H1 (cell line): ENCODE data around the gene BBS5. TPM values are rescaled to one million over a fixed set of nuclear protein-coding genes. Genes with fewer than 3 reads are reported as not detected.

ENCODE experiments used
- CTCF ChIA-PET: fragments of 300-600 bp; sonication (Branson Sonifier 250); formaldehyde crosslinking; loops from one replicate; lab custom pipeline; 2021; ENCODE audit not compliant: partially characterized antibody; lab: Charles Lee
- POLR2A ChIA-PET: fragments of 300-600 bp; sonication (Branson Sonifier 250); formaldehyde crosslinking; loops from one replicate; lab custom pipeline; 2021; ENCODE audit warnings: inconsistent platforms; ENCODE audit not compliant: partially characterized antibody; lab: Charles Lee
- DNase-seq, 2 experiments: peaks; one replicate each; pipeline versions ENCODE4 v3.0.0 to v3.0.0-alpha.2; 2010 to 2022; ENCODE audit warnings: low spot score in 2 of 2, low read depth in 1 of 2, mixed read lengths in 1 of 2
- FAIRE-seq: peaks from 2 replicates; lab custom pipeline; 2011; peaks lifted over from hg19 to GRCh38; lab: Jason Lieb, UNC
- H2AFZ ChIP-seq: 2 replicates; pipeline ENCODE4 v1.8.1; 2012; ENCODE audit warnings: low read length, inconsistent platforms
- H2AK5ac ChIP-seq: 2 replicates; pipeline ENCODE4 v1.6.1; 2013; ENCODE audit warnings: low read depth, low read length
- H2BK120ac ChIP-seq: replicated peaks from 2 replicates; pipeline ENCODE3; 2013; ENCODE audit warnings: low read depth, low read length, inconsistent platforms
- H2BK12ac ChIP-seq: 2 replicates; pipeline ENCODE4 v1.6.1; 2013; ENCODE audit warnings: low read depth, low read length
- H2BK15ac ChIP-seq: 2 replicates; pipeline ENCODE4 v1.6.1; 2013; ENCODE audit warnings: low read length
- H2BK20ac ChIP-seq: 2 replicates; pipeline ENCODE4 v1.6.1; 2013; ENCODE audit warnings: low read length
- H2BK5ac ChIP-seq: 2 replicates; pipeline ENCODE4 v1.6.1; 2013; ENCODE audit warnings: low read depth, low read length
- H3K14ac ChIP-seq: 2 replicates; pipeline ENCODE4 v1.6.1; 2013; ENCODE audit warnings: inconsistent platforms; ENCODE audit not compliant: insufficient read length
- H3K18ac ChIP-seq: 2 replicates; pipeline ENCODE4 v1.6.1; 2013; ENCODE audit warnings: low read length; ENCODE audit errors: extremely low read depth
- H3K23ac ChIP-seq: 2 replicates; pipeline ENCODE4 v1.6.1; 2013; ENCODE audit warnings: inconsistent platforms; ENCODE audit not compliant: insufficient read length
- H3K23me2 ChIP-seq: 2 replicates; pipeline ENCODE4 v1.6.1; 2013; ENCODE audit warnings: low read depth, low read length
- H3K27ac ChIP-seq: 2 replicates; pipeline ENCODE4 v1.6.1; 2011; ENCODE audit warnings: low read depth, low read length, inconsistent platforms
- H3K27me3 ChIP-seq, 4 experiments: replicated peaks in 1 of 4; 1 replicate in 1 of 4; 2 replicates in 3 of 4; pipeline versions ENCODE4 v1.6.1 to v1.8.1; 2011 to 2013; ENCODE audit warnings: low read length in 3 of 4, mild to moderate bottlenecking in 3 of 4, inconsistent platforms in 2 of 4, mixed read lengths in 2 of 4, moderate library complexity in 1 of 4; ENCODE audit not compliant: control insufficient read depth in 3 of 4, insufficient read depth in 3 of 4; ENCODE audit errors: extremely low read depth in 1 of 4
- H3K36me3 ChIP-seq, 4 experiments: 2 replicates each; pipeline versions ENCODE4 v1.6.1 to v1.8.1; 2011 to 2013; ENCODE audit warnings: mild to moderate bottlenecking in 4 of 4, low read length in 3 of 4, moderate library complexity in 2 of 4, control low read depth in 1 of 4, inconsistent platforms in 1 of 4; ENCODE audit not compliant: insufficient read depth in 4 of 4, control insufficient read depth in 2 of 4
- H3K4ac ChIP-seq: replicated peaks from 2 replicates; pipeline ENCODE3; 2013; ENCODE audit warnings: low read length, low read depth, mixed read lengths, inconsistent platforms; ENCODE audit not compliant: insufficient read length
- H3K4me1 ChIP-seq, 4 experiments: replicated peaks in 1 of 4; 1 replicate in 1 of 4; 2 replicates in 3 of 4; pipeline versions ENCODE4 v1.6.1 to v1.8.1; 2011 to 2013; ENCODE audit warnings: low read length in 3 of 4, inconsistent platforms in 2 of 4, mixed read lengths in 1 of 4; ENCODE audit not compliant: insufficient read depth in 4 of 4, control insufficient read depth in 3 of 4
- H3K4me2 ChIP-seq, 2 experiments: 2 replicates each; pipeline versions ENCODE4 v1.6.1 to v1.8.1; 2011 to 2013; ENCODE audit warnings: low read depth in 2 of 2, low read length in 2 of 2, control low read depth in 1 of 2, inconsistent platforms in 1 of 2, mild to moderate bottlenecking in 1 of 2; ENCODE audit not compliant: insufficient read depth in 1 of 2
- H3K4me3 ChIP-seq, 4 experiments: fragments of 200-600, 300-600 bp in 1 of 4; sonication (generic), shearing (Covaris generic), sonication (Bioruptor Twin) in 1 of 4; 2 replicates each; pipeline versions ENCODE4 v1.5.1 to v1.8.1; 2011 to 2016; ENCODE audit warnings: low read length in 4 of 4, low read depth in 3 of 4, control low read depth in 2 of 4, inconsistent platforms in 2 of 4, mild to moderate bottlenecking in 2 of 4, mixed read lengths in 1 of 4, moderate library complexity in 1 of 4; ENCODE audit not compliant: insufficient read depth in 2 of 4; ENCODE audit errors: extremely low read depth in 1 of 4
- H3K56ac ChIP-seq: replicated peaks from 2 replicates; pipeline ENCODE3; 2013; ENCODE audit warnings: low read depth, mild to moderate bottlenecking, mixed read lengths, low read length, inconsistent platforms; ENCODE audit not compliant: insufficient read length
- H3K79me1 ChIP-seq: 2 replicates; pipeline ENCODE4 v1.6.1; 2013; ENCODE audit warnings: low read depth, low read length, control low read depth
- H3K79me2 ChIP-seq, 2 experiments: 2 replicates each; pipeline versions ENCODE4 v1.6.1 to v1.8.1; 2012 to 2013; ENCODE audit warnings: low read length in 2 of 2, mild to moderate bottlenecking in 2 of 2, inconsistent platforms in 1 of 2; ENCODE audit not compliant: insufficient read depth in 2 of 2, control insufficient read depth in 1 of 2
- H3K9ac ChIP-seq, 4 experiments: replicated peaks in 1 of 4; 1 replicate in 1 of 4; 2 replicates in 3 of 4; pipeline versions ENCODE4 v1.6.1 to v1.8.1; 2011 to 2013; ENCODE audit warnings: low read depth in 3 of 4, low read length in 3 of 4, control low read depth in 2 of 4, mild to moderate bottlenecking in 2 of 4, moderate library complexity in 2 of 4, inconsistent platforms in 1 of 4; ENCODE audit errors: extremely low read depth in 1 of 4
- H3K9me3 ChIP-seq, 2 experiments: 2 replicates each; pipeline versions ENCODE4 v1.6.1 to v1.8.1; 2012 to 2013; ENCODE audit warnings: mild to moderate bottlenecking in 2 of 2, moderate library complexity in 2 of 2, control low read depth in 1 of 2, inconsistent platforms in 1 of 2, low read depth in 1 of 2, low read length in 1 of 2, mixed read lengths in 1 of 2; ENCODE audit not compliant: insufficient read depth in 2 of 2
- H4K20me1 ChIP-seq, 2 experiments: replicated peaks in 1 of 2; 2 replicates each; pipeline versions ENCODE3 to v1.8.1; 2011 to 2013; ENCODE audit warnings: inconsistent platforms in 2 of 2, low read length in 2 of 2, mild to moderate bottlenecking in 1 of 2; ENCODE audit not compliant: insufficient read depth in 2 of 2, control insufficient read depth in 1 of 2
- H4K5ac ChIP-seq: 2 replicates; pipeline ENCODE4 v1.6.1; 2013; ENCODE audit warnings: low read length, low read depth, mixed read lengths, inconsistent platforms; ENCODE audit not compliant: insufficient read length
- H4K8ac ChIP-seq: 2 replicates; pipeline ENCODE4 v1.8.0; 2013; ENCODE audit warnings: mild to moderate bottlenecking, moderate library complexity, low read length, inconsistent platforms; ENCODE audit not compliant: insufficient read depth; ENCODE audit errors: extremely low read depth
- H4K91ac ChIP-seq: replicated peaks from 2 replicates; pipeline ENCODE3; 2013; ENCODE audit warnings: low read length, mixed read lengths, inconsistent platforms; ENCODE audit not compliant: insufficient read length
- ATF2 ChIP-seq: IDR thresholded peaks from 2 replicates; pipeline ENCODE4 v1.6.1; 2012; ENCODE audit warnings: low read length, inconsistent platforms
- BACH1 ChIP-seq: IDR thresholded peaks from 2 replicates; pipeline ENCODE4 v1.6.1; 2012; ENCODE audit warnings: low read length, improper control_type of control experiment
- CBX8 ChIP-seq: fragments of 300-800, 300-1000 bp; sonication (generic); IDR thresholded peaks from 2 replicates; pipeline ENCODE4 v1.7.1; 2016; ENCODE audit warnings: low read depth, low read length, borderline replicate concordance
- EGR1 ChIP-seq: IDR thresholded peaks from 2 replicates; pipeline ENCODE4 v1.6.1; 2011; ENCODE audit warnings: low read depth, low read length, borderline replicate concordance
- EP300 ChIP-seq, 2 experiments: IDR thresholded peaks; 1 replicate in 1 of 2; 2 replicates in 1 of 2; pipeline ENCODE4 v1.6.1; 2011 to 2012; ENCODE audit warnings: low read depth in 2 of 2, low read length in 2 of 2, mild to moderate bottlenecking in 2 of 2, borderline replicate concordance in 1 of 2, inconsistent platforms in 1 of 2, moderate library complexity in 1 of 2
- MAFK ChIP-seq: IDR thresholded peaks from 2 replicates; pipeline ENCODE4 v1.6.1; 2012; ENCODE audit warnings: low read depth, mild to moderate bottlenecking, improper control_type of control experiment, low read length
- POU5F1 ChIP-seq: IDR thresholded peaks from 2 replicates; pipeline ENCODE4 v1.6.1; 2011; ENCODE audit warnings: low read depth, mild to moderate bottlenecking, low read length, moderate library complexity
- RAD21 ChIP-seq, 2 experiments: IDR thresholded peaks in 1 of 2; conservative IDR thresholded peaks in 1 of 2; 2 replicates each; pipeline ENCODE4 v1.6.1; 2011; ENCODE audit warnings: low read depth in 2 of 2, low read length in 2 of 2, improper control_type of control experiment in 1 of 2, inconsistent platforms in 1 of 2, mild to moderate bottlenecking in 1 of 2, moderate library complexity in 1 of 2
- RXRA ChIP-seq: IDR thresholded peaks from 2 replicates; pipeline ENCODE4 v1.6.1; 2011; ENCODE audit warnings: low read depth, mild to moderate bottlenecking, low read length, moderate library complexity; ENCODE audit not compliant: insufficient read depth
- TAF1 ChIP-seq: IDR thresholded peaks from 2 replicates; pipeline ENCODE4 v1.6.1; 2011; ENCODE audit warnings: mild to moderate bottlenecking, low read depth, low read length
- TBP ChIP-seq: IDR thresholded peaks from 2 replicates; pipeline ENCODE4 v1.6.1; 2011; ENCODE audit warnings: low read depth, low read length, improper control_type of control experiment
- YY1 ChIP-seq: IDR thresholded peaks from 2 replicates; pipeline ENCODE4 v1.6.1; 2011; ENCODE audit warnings: low read depth, mild to moderate bottlenecking, low read length
- WGBS, 2 experiments: shearing (Covaris generic) in 1 of 2; methylation state at CpG; one replicate each; pipeline versions ENCODE4 v1.1.6 to v1.1.7; 2013 to 2015; ENCODE audit warnings: low lambda C conversion rate in 2 of 2, mixed read lengths in 2 of 2, inconsistent platforms in 1 of 2, low coverage in 1 of 2, missing lambda C conversion rate in 1 of 2; ENCODE audit not compliant: insufficient replicate concordance in 2 of 2, insufficient coverage in 1 of 2, insufficient read length in 1 of 2; ENCODE audit errors: extremely low coverage in 1 of 2, missing lambda C conversion rate in 1 of 2; 5-methylcytosine and 5-hydroxymethylcytosine counted together
- polyA plus RNA-seq, 7 experiments: library from polyadenylated mRNA; depleted of rRNA in 3 of 7; stranded (reverse) in 5 of 7; unstranded in 2 of 7; fragments of >200 nt in 5 of 7; fragments of 200-250 nt in 2 of 7; gene quantifications; 1 replicate in 5 of 7; 2 replicates in 1 of 7; 4 replicates in 1 of 7; pipeline versions ENCODE4 v1.2.1 to v1.2.3, GENCODE V29; 2011 to 2013; ENCODE audit warnings: missing spikeins in 2 of 7, mixed read lengths in 2 of 7
- total RNA-seq: library from RNA; stranded (reverse); fragmentation: NEBNext Ultra II Directional; extraction: Animal tissue kit (Norgen Biotek cat#: 25700); gene quantifications from 2 replicates; pipeline ENCODE4 v1.2.1, GENCODE V29; 2021

Gene BBS5
- total and polyA plus RNA-seq, 2 of the 8 experiments (the other 6 are each of a cell fraction or from before 2014, with no cell fraction given), result 0.20 to 0.36 TPM

DNA sequence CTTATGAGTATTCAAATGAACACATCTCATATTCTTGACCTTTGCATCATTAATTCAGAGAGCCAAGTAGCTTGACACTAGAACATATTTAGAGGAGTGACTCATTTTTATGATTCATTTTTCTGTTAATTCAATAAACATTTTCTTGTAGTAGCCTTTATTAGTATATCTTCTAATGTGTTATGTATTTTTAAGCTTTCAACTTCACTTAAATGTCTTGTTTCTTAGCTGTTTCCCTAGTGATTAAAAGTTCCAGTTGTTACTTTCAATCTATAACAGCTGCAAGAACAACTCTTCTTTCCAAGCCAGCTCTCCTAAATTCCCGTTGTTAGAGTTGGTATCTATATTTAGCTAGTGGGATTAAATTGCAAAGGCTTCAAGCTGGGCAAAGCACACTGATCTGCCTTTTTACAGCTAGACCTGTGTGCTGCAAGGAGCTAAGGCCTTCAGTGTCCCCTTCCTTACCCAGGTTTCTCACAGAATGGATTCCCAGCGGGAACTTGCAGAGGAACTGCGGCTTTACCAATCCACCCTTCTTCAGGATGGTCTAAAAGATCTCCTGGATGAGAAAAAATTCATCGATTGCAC is 30.1 kb downstream of the BBS5 start, which contains the start of gene KLHL41:
Gene KLHL41, plus strand, starts transcription at position 405 of the 588 bp plus-strand sequence. Its CDS starts 77 bp downstream, at position 482.
- Histone ChIP-seq H3K79me1 (no peaks in the 10 kb centered on the region), H3K4ac (no peak within 1 kb of the TSS), H3K36me3 (no peaks in the 10 kb centered on the region; a peak in 1 of 8 replicates), H3K9ac (no peak within 1 kb of the TSS), H4K91ac (no peak within 1 kb of the TSS), H4K8ac (no peak within 1 kb of the TSS), H4K20me1 (no peaks in the 10 kb centered on the region), H3K23me2 (no peaks in the 10 kb centered on the region), H3K56ac (no peak within 1 kb of the TSS), H2BK12ac (no peak within 1 kb of the TSS), H4K5ac (no peak within 1 kb of the TSS), H3K79me2 (no peaks in the 10 kb centered on the region), H3K27me3 (no peaks in the 10 kb centered on the region), H3K18ac (no peak within 1 kb of the TSS), H2BK15ac (no peak within 1 kb of the TSS), H3K4me3 (no peak within 1 kb of the TSS), H2AK5ac (no peak within 1 kb of the TSS), H2AFZ (peak within 1 kb of the TSS; percentile 54; the same call in 1 of the 2 replicates), H3K4me1 (peaks cover 0 to 2% (median 0%) of the 10 kb centered on the region in 4 experiments; a peak in 2 of 7 replicates), H3K4me2 (no peak within 1 kb of the TSS), H2BK5ac (no peak within 1 kb of the TSS), H2BK120ac (no peak within 1 kb of the TSS), H3K9me3 (peaks cover 0 to 12% of the 10 kb centered on the region in 2 experiments; a peak in 1 of 4 replicates), H3K14ac (no peak within 1 kb of the TSS), H2BK20ac (no peak within 1 kb of the TSS), H3K27ac (no peak within 1 kb of the TSS), H3K23ac (no peak within 1 kb of the TSS)
- FAIRE-seq, result no peak
- DNase-seq, result no peak
- POLR2A ChIA-PET, result no interaction called here
- CTCF ChIA-PET, result interaction anchor here (1.1 kb wide), 1 partner anchor 11 kb away, joined by 3 read pairs; no protein-coding TSS in a partner anchor
- 77% methylated on average over 4 of the region's 4 CpGs; no CpG with 5 or more reads in 1 of the 2 experiments for WGBS, 2 experiments
- no peak for TF ChIP-seq CBX8
- TF ChIP-seq TAF1, result no peak
- no peak for TF ChIP-seq EGR1
- TF ChIP-seq BACH1, result no peak
- TF ChIP-seq TBP, result no peak
- TF ChIP-seq EP300 (IDR thresholded peaks at IDR 0.05; ENCODE audit: borderline replicate concordance in 1 of 2, low read depth in 2 of 2, low read length in 2 of 2), result no peak
- TF ChIP-seq ATF2, result no peak
- TF ChIP-seq POU5F1, result no peak
- no peak for TF ChIP-seq MAFK
- TF ChIP-seq RAD21 (IDR thresholded peaks at IDR 0.05 in 1 of 2, conservative IDR thresholded peaks at IDR 0.05 in 1 of 2; ENCODE audit: low read depth in 2 of 2, low read length in 2 of 2), result no peak
- TF ChIP-seq YY1, result no peak
- no peak for TF ChIP-seq RXRA
